Mucosa of gallbladder (tissue), 1 donor: ENCODE results near the gene ZC3H10. TPM values are rescaled to one million over a fixed set of nuclear protein-coding genes. Genes with fewer than 3 reads are reported as not detected.
"Not testable (repeated sequence)": the region's sequence is repeated elsewhere in the genome, so short reads cannot be mapped to it uniquely, and the experiment has no call there.

Experiments
- DNase-seq: peaks from one replicate; pipeline ENCODE4 v3.0.0-alpha.2; 2020; ENCODE audit warnings: low spot score
- total RNA-seq: library from RNA; stranded (reverse); gene quantifications from one replicate; pipeline ENCODE4 v1.2.1, GENCODE V29; 2021
- donor health status: DM: no; HTN: no; CAD: no.

Gene ZC3H10
- total RNA-seq, 1 donor from 2014 or later, result 5.4 TPM

DNA sequence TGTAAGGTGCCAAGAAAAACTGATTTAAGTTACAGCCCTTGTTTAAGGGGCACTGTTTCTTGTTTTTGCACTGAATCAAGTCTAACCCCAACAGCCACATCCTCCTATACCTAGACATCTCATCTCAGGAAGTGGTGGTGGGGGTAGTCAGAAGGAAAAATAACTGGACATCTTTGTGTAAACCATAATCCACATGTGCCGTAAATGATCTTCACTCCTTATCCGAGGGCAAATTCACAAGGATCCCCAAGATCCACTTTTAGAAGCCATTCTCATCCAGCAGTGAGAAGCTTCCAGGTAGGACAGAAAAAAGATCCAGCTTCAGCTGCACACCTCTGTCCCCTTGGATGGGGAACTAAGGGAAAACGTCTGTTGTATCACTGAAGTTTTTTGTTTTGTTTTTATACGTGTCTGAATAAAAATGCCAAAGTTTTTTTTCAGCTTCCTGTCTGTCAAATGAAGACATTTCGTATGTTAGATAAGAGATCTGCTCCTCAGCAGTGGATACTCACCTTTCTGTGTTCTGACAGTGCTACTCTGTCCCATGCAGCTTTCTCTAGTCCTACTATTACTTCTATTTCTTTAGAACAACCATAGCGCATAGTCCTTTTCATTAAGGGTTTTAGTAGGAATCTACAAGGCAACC, 14.9 kb upstream of the ZC3H10 start:
- no peak for DNase-seq

DNA sequence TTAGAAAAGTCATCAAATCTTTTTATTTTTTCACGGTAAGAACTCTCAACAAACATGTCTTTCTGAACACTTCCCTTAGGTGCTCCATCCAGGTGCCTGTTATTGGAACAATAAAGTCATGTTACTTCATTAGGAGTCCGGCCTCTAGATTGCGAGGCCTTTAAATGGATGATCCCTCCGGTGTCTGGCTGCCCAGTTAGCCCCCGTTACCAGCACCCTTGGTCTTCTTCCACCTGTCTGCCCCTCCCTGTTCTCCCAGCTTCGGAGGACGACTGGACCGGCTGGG, 14.3 kb upstream of the ZC3H10 start:
- no peak for DNase-seq

DNA sequence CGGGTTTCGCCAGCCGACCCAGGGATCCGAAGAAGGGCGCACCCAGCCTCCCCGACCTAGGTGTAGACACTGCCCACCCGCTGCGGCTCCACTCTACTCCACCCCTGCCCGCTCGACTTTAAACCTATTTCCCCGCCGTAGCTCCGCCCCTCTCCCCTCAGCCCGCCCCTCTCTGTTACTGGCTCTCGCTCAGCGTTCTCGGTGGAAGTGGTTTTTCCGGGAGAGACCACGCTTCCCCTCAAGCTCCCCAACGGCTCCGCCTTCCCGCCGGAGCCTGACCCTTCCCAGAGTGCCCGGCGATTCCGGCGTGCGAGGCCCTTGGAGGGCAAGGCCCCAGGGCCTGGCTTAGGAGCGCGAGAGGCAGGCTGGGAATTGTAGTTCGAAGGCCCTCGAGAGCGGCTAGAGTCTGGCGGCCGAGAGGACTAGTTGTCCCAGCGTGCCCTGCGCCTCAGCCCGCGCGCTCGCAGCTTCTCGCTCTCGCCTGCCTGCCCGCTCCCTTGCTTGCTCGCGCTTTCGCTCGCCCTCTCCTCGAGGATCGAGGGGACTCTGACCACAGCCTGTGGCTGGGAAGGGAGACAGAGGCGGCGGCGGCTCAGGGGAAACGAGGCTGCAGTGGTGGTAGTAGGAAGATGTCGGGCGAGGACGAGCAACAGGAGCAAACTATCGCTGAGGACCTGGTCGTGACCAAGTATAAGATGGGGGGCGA, 13.8 kb upstream of the ZC3H10 start, which contains the start of gene PA2G4:
TSS of gene PA2G4 (plus strand) at position 451 of the 706 bp plus-strand sequence. CDS start at position 630, 179 bp downstream.
- DNase-seq, result peak; percentile 98

DNA sequence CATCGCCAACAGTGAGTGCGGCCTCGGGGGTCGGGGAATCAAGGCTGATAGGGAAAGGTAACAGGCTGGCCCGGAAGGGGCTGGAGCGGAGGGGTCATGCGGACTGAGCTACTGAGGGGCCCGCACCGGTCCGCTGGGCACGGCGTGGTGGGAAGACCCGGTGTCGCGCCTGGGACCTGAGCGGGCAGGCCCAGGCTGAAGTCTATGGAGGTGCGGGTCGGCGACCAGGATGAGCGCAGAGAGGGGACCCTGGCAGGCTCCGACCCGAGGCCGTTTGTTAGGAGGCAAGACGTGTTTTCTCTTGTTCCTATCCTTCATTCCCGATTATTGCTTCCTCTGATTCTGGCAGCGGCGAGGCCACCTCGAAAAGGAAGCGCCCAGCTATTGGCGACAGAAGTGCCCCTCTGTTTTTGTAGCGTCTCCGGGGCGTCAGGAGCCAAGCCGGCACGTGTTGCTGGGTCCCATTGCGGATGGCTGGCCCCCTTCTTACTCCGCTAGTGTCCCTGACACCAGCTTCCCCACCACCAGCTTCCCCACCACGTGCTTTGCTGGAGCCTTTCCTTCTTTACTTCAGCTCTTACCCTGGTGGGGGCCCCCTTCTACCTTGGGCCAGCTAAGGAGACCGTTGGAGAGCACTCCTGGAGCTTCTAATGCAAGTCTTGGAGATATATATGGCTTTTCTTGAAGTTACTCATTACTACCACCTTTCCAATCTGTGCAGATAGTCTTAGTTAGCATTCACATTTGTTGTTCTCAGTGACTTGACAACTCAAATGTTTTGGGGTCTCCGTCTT, 13.1 kb upstream of the ZC3H10 start:
- no peak for DNase-seq

DNA sequence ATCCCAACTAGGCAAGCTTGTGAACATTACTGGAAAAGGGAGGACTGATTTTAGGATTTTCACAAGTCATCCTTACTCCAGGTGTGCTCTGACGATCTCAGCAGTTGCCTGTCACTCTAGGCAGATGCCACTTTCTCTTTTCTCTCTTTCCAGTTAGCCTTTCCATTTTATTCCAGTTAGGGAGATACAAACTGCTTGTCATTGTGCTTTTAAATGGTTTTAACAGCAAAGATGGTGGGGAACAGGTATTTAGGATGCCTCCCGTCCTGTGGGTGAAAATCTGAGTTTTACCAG, 12.5 kb upstream of the ZC3H10 start:
- DNase-seq, result no peak

DNA sequence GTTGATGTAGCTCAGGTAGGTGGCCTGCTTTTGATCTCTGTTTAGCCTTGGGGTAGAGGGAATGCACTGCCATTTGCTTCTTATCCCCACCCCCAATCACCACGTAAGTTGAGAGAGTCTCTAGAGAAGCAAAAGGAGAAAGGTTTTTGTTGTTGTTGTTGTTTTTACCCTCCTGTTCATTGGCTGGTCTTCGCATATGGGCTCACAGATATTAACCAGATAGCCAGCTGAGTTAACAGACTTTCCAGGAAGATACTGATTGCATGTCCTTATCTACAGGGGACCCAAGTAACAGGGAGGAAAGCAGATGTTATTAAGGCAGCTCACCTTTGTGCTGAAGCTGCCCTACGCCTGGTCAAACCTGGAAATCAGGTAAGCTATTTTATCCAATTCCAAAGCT, 10.8 kb upstream of the ZC3H10 start:
- DNase-seq, result no peak

DNA sequence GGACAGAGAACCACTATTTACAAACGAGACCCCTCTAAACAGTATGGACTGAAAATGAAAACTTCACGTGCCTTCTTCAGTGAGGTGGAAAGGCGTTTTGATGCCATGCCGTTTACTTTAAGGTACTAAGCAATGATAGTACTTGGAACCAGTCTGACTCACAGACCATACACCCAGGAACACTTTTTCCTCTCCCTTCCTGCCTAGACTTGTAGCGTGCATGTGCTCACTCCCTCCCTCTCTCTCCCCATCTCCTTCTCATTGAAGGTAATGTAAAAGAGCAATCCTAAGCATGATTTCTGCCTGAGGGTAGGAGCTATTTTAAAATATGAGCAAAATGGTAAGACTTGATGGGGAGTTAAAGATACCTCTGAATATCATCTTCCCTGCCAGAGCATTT, 7.5 kb upstream of the ZC3H10 start:
- no peak for DNase-seq

DNA sequence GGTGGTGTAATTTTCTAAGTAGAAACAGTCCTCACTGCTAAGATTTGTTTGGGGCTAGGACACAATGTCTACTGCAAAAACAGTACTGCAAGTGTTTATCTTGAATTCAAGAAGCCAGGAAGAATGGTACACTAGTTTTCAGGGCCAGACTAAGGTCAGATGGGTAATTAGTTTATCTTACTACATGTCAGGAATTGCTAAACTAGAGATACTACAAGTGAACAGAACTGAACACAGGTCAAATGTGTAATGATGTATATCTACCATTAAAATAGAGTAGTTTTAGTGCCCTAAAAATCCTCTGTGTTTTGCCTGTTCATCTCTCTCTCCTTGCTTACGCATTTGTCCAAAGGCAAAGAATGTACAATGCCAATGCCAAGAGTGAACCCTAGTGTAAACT, 4.0 kb upstream of the ZC3H10 start:
- no peak for DNase-seq

DNA sequence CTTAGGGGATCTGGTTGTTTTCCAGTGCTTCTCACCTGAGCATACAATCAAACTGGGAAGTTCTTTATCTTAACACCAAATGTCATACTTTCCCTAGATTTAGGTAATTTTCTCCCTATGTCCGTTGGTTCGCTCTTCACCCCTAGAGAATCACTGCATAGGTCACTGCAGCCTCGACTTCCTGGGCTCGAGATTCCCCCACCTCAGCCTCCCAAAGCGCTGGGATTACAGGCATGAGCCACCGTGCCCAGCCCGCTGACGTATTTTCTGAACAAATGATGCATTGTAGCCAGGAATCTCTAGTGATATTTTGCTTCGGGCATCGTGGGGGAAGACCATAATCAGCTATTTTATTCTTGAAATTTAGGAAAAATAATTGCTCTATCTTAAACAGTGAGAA, 2.7 kb upstream of the ZC3H10 start:
- DNase-seq, result no peak

DNA sequence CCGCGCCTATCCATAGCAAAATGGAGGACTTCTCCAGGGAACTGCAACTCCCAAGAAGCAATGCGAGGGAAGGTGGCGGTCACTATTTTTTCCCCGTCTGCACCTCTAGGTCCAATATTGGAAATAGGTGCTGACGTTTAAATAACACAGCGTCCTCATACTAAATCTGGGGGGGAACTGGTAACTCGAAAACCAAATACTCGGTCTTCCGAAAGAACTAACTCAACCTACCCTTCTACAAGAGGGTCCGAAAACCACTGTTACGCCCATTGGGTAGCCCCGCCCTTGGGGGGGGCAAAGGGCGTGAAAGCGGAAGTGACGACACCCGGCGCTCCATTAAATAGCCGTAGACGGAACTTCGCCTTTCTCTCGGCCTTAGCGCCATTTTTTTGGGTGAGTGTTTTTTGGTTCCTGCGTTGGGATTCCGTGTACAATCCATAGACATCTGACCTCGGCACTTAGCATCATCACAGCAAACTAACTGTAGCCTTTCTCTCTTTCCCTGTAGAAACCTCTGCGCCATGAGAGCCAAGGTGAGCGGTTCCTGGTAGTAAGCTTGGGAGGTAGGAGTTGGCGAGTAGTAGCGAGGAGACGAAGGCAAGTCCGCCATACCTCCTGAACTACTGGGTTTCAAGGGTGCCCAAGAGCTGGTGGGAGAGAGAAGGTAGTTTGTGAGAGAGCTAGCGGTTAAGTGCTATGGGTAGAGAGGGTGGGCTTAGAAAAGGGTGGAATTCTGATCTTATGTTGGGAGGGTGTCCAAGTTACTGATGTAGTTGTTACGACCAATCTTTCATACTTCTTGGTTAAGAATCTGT, 1.6 kb upstream of the ZC3H10 start, which contains the start of gene RPL41:
TSS of gene RPL41 (plus strand) at position 367 of the 815 bp plus-strand sequence.
- DNase-seq, result peak; percentile 97

DNA sequence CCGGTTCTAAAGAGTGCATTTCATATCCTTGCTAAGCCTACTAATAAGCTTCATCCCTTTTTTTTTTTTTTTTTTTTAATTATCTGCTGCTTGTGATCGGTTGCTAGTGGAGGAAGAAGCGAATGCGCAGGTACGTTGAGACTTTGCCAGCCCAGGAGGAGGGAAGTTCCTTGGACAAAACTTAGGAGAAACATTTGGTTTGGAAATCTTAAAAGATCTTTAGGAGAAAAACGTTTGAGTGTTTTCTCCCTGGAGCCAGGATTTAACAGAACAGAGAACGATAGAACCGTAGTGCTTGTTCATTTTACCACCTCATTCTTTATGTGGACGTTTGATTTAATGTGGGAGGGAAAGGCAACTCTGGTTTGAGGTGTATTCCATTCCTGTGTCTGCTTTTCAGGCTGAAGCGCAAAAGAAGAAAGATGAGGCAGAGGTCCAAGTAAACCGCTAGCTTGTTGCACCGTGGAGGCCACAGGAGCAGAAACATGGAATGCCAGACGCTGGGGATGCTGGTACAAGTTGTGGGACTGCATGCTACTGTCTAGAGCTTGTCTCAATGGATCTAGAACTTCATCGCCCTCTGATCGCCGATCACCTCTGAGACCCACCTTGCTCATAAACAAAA, 872 bp upstream of the ZC3H10 start:
- not testable (repeated sequence) for DNase-seq

DNA sequence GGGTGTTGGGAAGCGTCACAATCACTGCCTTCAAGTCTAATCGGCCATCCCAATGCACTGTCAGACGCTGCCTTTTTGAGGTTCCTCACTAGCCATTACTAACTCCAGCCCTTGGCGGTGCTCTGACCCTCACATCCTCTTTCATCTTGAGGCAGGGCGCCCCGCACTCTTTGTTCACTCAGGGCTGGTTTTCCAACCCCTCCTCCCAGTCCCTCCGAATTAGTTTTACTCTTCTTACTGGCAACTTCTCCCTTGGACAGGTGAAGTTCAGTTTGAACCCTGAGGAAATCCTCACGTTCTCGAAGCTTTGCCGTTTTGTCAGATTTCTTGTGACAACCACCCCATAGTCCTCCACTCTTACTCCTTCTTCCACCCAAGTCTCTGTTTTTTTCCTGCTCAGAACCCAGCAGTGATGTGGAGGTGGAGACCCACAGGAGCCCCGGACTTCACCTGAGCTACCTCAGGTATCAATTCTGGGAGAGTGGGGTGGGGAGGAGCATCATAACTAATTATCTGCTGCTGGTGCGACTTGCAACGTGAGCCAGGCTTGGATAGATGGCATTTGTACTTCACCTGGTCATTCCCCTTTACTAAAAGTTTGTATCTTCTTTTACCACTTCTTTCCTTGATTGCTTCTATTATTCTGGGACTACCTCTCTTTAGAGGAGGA, 757 bp downstream of the ZC3H10 start:
- no peak for DNase-seq

DNA sequence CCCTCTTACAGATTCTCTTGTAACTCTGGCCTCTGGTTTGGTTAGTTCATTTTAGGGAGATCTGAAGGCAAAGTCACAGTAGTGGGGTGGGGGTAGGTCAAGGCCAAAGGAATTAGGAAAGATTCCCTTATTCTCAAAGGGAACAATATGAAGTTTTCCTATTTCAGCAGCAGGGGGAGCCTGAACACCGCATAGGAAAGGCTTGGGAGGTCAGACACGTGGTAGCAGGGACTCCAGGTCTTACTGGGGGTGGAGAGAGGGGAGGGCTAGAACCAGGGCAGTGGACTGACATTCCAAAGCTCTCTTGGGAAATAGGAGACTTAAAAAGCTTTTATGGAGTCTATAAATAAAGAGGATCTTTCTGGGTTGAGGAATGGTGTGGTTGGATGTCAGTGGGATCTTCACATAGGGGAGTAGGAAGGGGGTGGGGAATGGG, 1.3 kb downstream of the ZC3H10 start:
- DNase-seq, result peak; percentile 71

DNA sequence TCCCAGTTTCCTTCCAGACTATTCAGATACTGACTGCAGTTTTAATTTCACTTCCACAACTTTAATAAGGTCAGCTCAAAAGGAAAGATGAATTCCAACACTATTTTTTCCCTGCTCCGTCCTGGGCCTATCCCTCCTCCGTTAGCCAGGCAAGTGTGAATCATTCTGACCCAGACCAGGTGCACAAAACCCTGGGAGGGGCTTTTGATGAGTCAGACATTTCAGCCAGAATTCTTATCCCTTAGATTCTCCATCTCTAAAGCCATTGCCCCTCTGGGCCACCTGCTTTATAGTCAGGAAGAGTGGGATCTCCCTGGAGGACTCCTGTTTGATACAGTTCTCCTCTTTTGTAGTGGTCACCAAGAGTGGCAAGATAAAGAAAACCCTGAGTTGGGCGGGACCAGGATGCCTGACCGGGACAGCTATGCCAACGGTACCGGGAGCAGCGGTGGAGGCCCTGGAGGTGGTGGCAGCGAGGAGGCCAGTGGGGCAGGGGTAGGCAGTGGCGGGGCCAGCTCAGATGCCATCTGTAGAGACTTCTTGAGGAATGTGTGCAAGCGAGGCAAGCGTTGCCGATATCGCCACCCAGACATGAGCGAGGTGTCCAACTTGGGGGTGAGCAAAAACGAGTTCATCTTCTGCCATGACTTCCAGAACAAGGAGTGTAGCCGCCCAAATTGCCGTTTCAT, 2.2 kb downstream of the ZC3H10 start:
- no peak for DNase-seq

DNA sequence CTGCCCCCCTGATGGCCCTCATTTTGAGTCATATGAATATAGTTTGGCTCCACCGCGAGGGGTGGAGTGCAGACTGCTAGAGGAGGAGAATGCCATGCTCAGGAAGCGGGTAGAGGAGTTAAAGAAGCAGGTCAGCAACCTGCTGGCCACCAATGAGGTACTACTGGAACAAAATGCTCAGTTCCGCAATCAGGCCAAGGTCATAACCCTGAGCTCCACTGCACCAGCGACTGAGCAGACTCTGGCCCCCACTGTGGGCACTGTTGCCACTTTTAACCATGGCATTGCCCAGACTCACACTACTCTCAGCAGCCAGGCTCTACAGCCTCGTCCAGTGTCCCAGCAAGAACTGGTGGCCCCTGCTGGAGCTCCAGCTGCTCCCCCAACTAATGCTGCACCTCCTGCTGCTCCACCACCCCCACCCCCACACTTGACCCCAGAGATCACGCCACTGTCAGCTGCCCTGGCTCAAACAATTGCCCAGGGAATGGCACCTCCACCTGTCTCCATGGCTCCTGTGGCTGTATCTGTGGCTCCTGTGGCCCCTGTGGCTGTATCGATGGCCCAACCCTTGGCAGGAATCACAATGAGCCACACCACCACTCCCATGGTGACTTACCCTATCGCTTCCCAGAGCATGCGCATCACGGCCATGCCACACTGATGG, 3.3 kb downstream of the ZC3H10 start:
- DNase-seq, result no peak

DNA sequence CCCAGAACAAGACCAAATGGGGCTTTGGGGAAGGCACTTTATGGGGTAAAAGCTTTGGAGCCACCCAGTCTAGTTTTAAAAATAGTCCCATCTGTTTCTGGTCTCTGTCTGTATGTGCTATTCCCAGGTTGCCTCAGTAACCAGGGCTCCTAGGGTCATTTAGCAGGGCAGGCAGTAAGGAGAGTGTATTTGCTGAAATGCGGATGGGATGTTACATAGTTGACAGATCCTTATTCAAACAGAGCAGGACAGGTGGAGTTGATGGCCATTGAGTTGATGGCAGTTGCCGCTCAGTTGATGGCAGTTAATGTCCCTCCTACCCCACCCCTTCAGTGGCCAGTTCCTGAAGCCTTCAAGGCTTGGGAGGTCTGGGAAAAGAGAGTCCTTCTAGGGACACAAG, 4.6 kb downstream of the ZC3H10 start:
- DNase-seq, result no peak

DNA sequence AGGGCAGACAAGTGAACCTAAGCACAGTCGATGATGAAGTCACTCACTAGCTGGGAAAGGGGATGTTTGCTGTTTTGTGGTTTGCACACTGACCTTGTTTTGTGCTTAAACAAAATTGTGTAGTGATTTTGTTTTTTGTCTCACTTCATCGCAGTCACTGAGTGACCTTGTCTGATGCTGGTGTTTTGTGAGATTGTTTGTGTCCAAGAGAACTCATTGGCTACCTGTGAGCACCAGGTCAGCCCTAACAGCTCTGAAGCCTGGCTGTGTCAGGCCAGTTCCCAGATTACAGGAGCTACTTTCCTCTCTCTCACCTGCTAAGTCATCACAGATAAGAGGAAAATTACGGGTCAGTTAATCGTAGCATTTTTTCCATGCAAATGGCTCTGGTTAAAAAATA, 6.1 kb downstream of the ZC3H10 start:
- DNase-seq, result no peak

DNA sequence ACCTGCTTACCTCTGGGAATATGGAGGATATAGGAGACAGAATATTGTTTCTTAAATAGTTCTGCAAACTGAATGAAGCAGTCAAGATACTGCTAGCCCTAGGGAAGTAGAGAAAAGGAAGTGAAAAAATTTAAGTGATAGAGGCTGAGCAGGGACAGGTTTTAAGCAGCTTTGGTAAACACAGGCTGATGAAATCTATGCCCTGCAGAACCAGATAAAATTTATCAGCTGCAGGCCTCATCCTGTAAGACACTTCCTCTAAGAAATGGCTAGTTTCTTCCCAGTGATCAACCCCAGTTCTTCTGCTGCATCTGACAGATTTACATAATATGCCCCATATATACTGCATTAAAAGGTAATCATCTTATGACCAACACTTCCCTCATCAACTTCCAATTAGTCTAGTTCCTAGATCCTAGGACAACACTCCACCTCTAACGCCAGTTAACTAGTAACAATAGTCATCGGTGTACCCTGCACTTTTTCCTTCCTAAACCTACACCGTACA, 8.7 kb downstream of the ZC3H10 start:
- DNase-seq, result no peak

DNA sequence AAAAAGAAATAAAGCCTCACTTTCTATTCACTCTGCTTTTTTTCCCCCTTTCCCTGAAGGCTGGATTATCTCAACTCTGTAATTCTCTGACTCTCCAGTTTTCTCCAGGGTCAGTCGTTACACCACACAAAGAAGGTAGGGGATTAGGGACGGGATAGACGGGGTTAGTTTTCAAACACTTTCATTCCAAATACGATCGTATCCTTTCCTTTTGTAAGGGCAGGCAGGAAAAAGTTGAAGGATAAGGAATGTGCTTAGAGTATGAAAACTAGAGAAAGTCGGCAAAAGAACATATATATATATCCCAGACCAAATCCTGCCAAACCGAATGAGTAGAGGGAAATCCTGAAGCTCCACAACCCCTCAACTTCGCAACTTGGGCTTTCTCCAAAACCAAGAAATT, 9.4 kb downstream of the ZC3H10 start:
- DNase-seq, result no peak
